ENCODE measurements around the gene MYBPC2.

MYBPC2 gene

GRCh38 chr19:50410109-50410508 lies 22.6 kb upstream of the MYBPC2 start:
- DNase-seq: no peak

GRCh38 chr19:50412419-50412818 lies 20.3 kb upstream of the MYBPC2 start:
- no peak for DNase-seq

GRCh38 chr19:50413096-50413495 lies 19.6 kb upstream of the MYBPC2 start:
- no peak for DNase-seq

- DNase-seq: no peak
Measured at GRCh38 chr19:50413531-50413930, 19.2 kb upstream of the MYBPC2 start.

GRCh38 chr19:50414864-50415660 lies 17.6 kb upstream of the MYBPC2 start:
- no peak for DNase-seq

DNA sequence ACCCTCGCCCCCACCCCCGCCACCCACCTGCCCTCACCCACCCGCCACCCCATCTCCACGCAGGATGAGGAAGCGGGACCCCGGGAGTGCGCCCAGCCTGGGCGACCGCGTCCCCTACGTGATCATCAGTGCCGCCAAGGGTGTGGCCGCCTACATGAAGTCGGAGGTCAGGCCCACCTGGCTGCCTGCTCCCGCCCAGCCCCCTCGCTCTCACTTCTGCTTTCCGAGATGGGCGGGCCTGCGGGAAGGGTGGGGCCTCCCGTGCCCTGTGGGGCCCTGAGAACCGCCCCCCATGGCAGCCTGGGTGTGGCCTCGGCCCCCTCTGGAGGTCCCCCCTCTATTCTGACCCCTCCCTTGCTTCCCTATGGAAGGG lies 17.0 kb upstream of the MYBPC2 start:
- no peak for DNase-seq

DNA sequence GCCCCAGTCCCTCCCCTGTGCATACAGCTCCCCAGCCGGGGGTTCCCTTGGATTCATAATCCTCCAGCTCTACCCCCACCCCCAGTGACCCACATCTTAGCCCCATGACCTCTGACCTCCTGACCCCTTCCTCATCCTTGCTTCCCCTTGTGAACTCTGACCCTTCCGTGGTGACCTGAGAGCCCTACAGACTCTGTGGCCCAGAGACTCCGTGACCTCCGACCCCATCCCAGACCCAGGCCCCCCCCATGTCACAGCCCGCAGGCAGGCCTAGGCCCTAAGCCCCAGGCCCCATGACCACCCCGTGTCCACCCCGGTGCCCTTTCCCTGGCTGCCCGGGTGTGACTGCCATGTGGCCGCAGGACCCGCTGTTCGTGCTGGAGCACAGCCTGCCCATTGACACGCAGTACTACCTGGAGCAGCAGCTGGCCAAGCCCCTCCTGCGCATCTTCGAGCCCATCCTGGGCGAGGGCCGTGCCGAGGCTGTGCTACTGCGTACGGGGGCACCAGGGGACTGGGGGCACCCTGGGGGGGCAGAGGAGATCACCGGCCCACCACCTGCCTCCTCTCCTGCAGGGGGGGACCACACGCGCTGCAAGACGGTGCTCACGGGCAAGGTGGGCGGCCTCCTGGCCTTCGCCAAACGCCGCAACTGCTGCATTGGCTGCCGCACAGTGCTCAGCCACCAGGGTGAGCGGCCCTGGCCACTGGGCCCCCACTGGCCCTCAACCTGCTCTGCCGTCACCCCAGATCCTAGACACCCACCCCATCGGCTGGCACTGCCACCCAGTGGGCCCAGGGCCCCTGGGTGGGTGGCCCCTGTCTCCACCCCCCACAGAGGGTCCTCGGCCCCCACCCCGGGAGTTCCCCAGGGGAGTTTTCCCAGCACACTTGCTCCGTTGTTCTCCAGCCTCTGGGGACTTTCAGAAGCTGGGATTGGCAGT lies 16.4 kb upstream of the MYBPC2 start:
- DNase-seq: no peak

DNA sequence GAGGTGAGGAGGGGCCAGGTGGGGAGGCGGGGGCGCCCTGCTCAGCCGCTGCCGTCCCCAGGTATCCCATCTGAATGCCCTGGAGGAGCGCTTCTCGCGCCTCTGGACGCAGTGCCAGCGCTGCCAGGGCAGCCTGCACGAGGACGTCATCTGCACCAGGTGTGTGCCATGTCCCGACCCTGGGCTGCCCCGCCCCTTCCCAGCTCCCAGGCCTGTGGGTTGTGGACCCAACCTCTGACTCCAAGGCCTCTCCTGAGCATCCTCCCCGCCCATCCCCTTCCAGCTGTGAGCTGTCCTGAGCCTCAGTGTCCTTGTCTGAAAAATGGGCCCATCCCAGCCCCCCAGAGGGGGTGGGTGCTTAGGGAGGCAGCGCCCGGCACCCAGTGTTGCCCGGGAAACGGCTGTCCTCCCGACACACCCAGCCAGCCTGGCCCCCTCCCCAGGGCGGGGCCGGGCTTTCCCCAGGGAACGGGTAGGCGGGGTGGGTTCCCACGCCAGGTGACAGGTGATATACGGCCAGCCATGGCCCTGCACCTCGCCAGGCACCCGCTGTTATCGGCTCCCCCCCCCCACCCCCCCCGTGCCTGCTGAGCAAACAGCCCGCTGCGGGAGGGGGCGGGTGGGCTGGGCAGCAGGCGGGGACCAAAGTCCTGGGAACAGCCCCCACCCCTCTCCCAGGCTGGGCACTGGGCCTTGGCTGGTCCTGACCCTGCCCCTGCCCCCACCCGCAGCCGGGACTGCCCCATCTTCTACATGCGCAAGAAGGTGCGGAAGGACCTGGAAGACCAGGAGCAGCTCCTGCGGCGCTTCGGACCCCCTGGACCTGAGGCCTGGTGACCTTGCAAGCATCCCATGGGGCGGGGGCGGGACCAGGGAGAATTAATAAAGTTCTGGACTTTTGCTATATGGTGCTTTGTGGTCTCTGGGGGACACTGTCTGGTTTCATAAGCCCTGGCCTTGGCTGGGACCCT lies 15.3 kb upstream of the MYBPC2 start:
- DNase-seq: no peak

GRCh38 chr19:50418176-50419021 lies 14.3 kb upstream of the MYBPC2 start, which contains the start of gene SPIB:
TSS of gene SPIB (plus strand) at chr19:50418938. CDS start at chr19:50418963, 25 bp downstream.
- DNase-seq: no peak

GRCh38 chr19:50419022-50419579 lies 13.6 kb upstream of the MYBPC2 start:
- DNase-seq: no peak

GRCh38 chr19:50419580-50420035 lies 13.1 kb upstream of the MYBPC2 start:
- no peak for DNase-seq

GRCh38 chr19:50420127-50420526 lies 12.6 kb upstream of the MYBPC2 start:
- DNase-seq: no peak

- DNase-seq: no peak
Measured at GRCh38 chr19:50420808-50421207, 11.9 kb upstream of the MYBPC2 start.

GRCh38 chr19:50422397-50423278 lies 10.1 kb upstream of the MYBPC2 start:
- DNase-seq: no peak

GRCh38 chr19:50423279-50424113 lies 9.2 kb upstream of the MYBPC2 start:
- DNase-seq: no peak

- DNase-seq: no peak
Measured at GRCh38 chr19:50425581-50425980, 7.1 kb upstream of the MYBPC2 start.

GRCh38 chr19:50427318-50427925 lies 5.3 kb upstream of the MYBPC2 start:
- no peak for DNase-seq

GRCh38 chr19:50427997-50428425 lies 4.7 kb upstream of the MYBPC2 start:
- DNase-seq: no peak
